HTERT RPE-1 (cell line): Measurements from ENCODE around the gene RBAK.
"Not testable (repeated sequence)": the region's sequence is repeated elsewhere in the genome, so short reads cannot be mapped to it uniquely, and the experiment has no call there.

ENCODE experiments used
- in situ Hi-C: fragments of 300-500 bp; cut with MboI; formaldehyde crosslinking; loops from 4 replicates; pipeline ENCODE4 v1.14.3; 2020; ENCODE audit warnings: low sequenced_read_pairs

RBAK gene

GRCh38 chr7:5045558-5046396 is at the start of gene RBAK:
Gene RBAK, plus strand, starts transcription at chr7:5045860. Its CDS starts 2,217 bp downstream, at chr7:5048077.
- in situ Hi-C loops = no loop called here

- in situ Hi-C loops = no loop called here
Measured at GRCh38 chr7:4996696-4997222, 48.9 kb upstream of the RBAK start.

- in situ Hi-C loops = no loop called here
Measured at GRCh38 chr7:4998244-4998643, 47.4 kb upstream of the RBAK start.

GRCh38 chr7:4998910-4999309 is 46.8 kb upstream of the RBAK start:
- in situ Hi-C loops = no loop called here

- in situ Hi-C loops = no loop called here
Measured at GRCh38 chr7:4999369-4999950, 46.2 kb upstream of the RBAK start.

- in situ Hi-C loops = no loop called here
Measured at GRCh38 chr7:5001003-5001402, 44.7 kb upstream of the RBAK start.

- in situ Hi-C loops = no loop called here
Measured at GRCh38 chr7:5001911-5002310, 43.7 kb upstream of the RBAK start.

GRCh38 chr7:5005066-5005465 is 40.6 kb upstream of the RBAK start:
- in situ Hi-C loops = no loop called here

- in situ Hi-C loops = no loop called here
Measured at GRCh38 chr7:5012985-5013384, 32.7 kb upstream of the RBAK start.

GRCh38 chr7:5015936-5016335 is 29.7 kb upstream of the RBAK start:
- in situ Hi-C loops = not testable (repeated sequence)

- in situ Hi-C loops = not testable (repeated sequence)
Measured at GRCh38 chr7:5017626-5018025, 28.0 kb upstream of the RBAK start.

- in situ Hi-C loops = no loop called here
Measured at GRCh38 chr7:5020098-5020497, 25.6 kb upstream of the RBAK start.

GRCh38 chr7:5020976-5021550 is 24.6 kb upstream of the RBAK start:
- in situ Hi-C loops = not testable (repeated sequence)

- in situ Hi-C loops = not testable (repeated sequence)
Measured at GRCh38 chr7:5023626-5024025, 22.0 kb upstream of the RBAK start.

GRCh38 chr7:5027796-5028410 is 17.8 kb upstream of the RBAK start:
- in situ Hi-C loops = not testable (repeated sequence)

GRCh38 chr7:5033186-5033585 is 12.5 kb upstream of the RBAK start:
- in situ Hi-C loops = not testable (repeated sequence)

GRCh38 chr7:5035276-5035675 is 10.4 kb upstream of the RBAK start:
- in situ Hi-C loops = no loop called here

- in situ Hi-C loops = no loop called here
Measured at GRCh38 chr7:5036446-5036845, 9.2 kb upstream of the RBAK start.

GRCh38 chr7:5041047-5041446 is 4.6 kb upstream of the RBAK start:
- in situ Hi-C loops = no loop called here

- in situ Hi-C loops = no loop called here
Measured at GRCh38 chr7:5043661-5044060, 2.0 kb upstream of the RBAK start.

- in situ Hi-C loops = not testable (repeated sequence)
Measured at GRCh38 chr7:5046397-5046732, 705 bp downstream of the RBAK start.

- in situ Hi-C loops = not testable (repeated sequence)
Measured at GRCh38 chr7:5047127-5047526, 1.5 kb downstream of the RBAK start.
